Small intestine (tissue), 7 donors: Measurements from ENCODE around the gene MINDY2. TPM values are rescaled to one million over a fixed set of nuclear protein-coding genes. Genes with fewer than 3 reads are reported as not detected.
"Not testable (repeated sequence)": the region's sequence is repeated elsewhere in the genome, so short reads cannot be mapped to it uniquely, and the experiment has no call there.

Source experiments
- DNase-seq, 2 donors: peaks; one replicate each; pipeline versions ENCODE4 v3.0.0 to v3.0.0-alpha.2; 2013
- FAIRE-seq: peaks from 2 replicates; lab custom pipeline; 2012; peaks lifted over from hg19 to GRCh38; lab: Jason Lieb, UNC
- H3K27ac ChIP-seq, 3 donors: one replicate each; pipeline ENCODE4 v1.5.1; 2013; ENCODE audit warnings: low read length in 2 of 3, mild to moderate bottlenecking in 2 of 3, control low read depth in 1 of 3, inconsistent platforms in 1 of 3, low read depth in 1 of 3, moderate library complexity in 1 of 3
- H3K27me3 ChIP-seq, 3 donors: one replicate each; pipeline ENCODE4 v1.6.1; 2013; ENCODE audit warnings: low read length in 3 of 3, inconsistent platforms in 1 of 3; ENCODE audit not compliant: control insufficient read depth in 3 of 3, insufficient read depth in 3 of 3
- H3K36me3 ChIP-seq, 3 donors: one replicate each; pipeline ENCODE4 v1.6.1; 2013; ENCODE audit warnings: low read length in 3 of 3, inconsistent platforms in 1 of 3, low read depth in 1 of 3, mild to moderate bottlenecking in 1 of 3, moderate library complexity in 1 of 3; ENCODE audit not compliant: control insufficient read depth in 3 of 3, insufficient read depth in 2 of 3
- H3K4me1 ChIP-seq, 3 donors: one replicate each; pipeline ENCODE4 v1.6.1; 2013; ENCODE audit warnings: low read length in 2 of 3, inconsistent platforms in 1 of 3, low read depth in 1 of 3, mild to moderate bottlenecking in 1 of 3, moderate library complexity in 1 of 3; ENCODE audit not compliant: control insufficient read depth in 3 of 3, insufficient read depth in 2 of 3
- H3K4me3 ChIP-seq, 3 donors: one replicate each; pipeline ENCODE4 v1.5.1; 2013; ENCODE audit warnings: low read length in 3 of 3, control low read depth in 1 of 3, inconsistent platforms in 1 of 3, low read depth in 1 of 3, mild to moderate bottlenecking in 1 of 3, moderate library complexity in 1 of 3
- H3K9me3 ChIP-seq, 2 donors: one replicate each; pipeline ENCODE4 v1.6.1; 2013; ENCODE audit warnings: low read depth in 1 of 2, low read length in 1 of 2; ENCODE audit not compliant: control insufficient read depth in 2 of 2, insufficient read depth in 1 of 2
- WGBS, 3 donors: extraction: QIAGEN DNeasy Blood & Tissue Kit; methylation state at CpG; one replicate each; pipeline ENCODE4 v1.1.7; 2013; 5-methylcytosine and 5-hydroxymethylcytosine counted together
- polyA plus RNA-seq, 4 donors: library from polyadenylated mRNA; stranded (reverse) in 3 of 4; unstranded in 1 of 4; fragments of 200-250 nt in 3 of 4; fragments of 120-200 nt in 1 of 4; gene quantifications; one replicate each; pipeline versions ENCODE4 v1.2.1 to v1.2.3, GENCODE V29; 2013
- donor health status: healthy with polysubstance abuse.
- donor health status: control.
- donor health status: control.
- donor health status: Bipolar disorder and iron deficiency.
- donor health status: healthy.

Gene MINDY2
- polyA plus RNA-seq, 4 donors = 1.6 to 9.7 (median 3.0) TPM

DNA sequence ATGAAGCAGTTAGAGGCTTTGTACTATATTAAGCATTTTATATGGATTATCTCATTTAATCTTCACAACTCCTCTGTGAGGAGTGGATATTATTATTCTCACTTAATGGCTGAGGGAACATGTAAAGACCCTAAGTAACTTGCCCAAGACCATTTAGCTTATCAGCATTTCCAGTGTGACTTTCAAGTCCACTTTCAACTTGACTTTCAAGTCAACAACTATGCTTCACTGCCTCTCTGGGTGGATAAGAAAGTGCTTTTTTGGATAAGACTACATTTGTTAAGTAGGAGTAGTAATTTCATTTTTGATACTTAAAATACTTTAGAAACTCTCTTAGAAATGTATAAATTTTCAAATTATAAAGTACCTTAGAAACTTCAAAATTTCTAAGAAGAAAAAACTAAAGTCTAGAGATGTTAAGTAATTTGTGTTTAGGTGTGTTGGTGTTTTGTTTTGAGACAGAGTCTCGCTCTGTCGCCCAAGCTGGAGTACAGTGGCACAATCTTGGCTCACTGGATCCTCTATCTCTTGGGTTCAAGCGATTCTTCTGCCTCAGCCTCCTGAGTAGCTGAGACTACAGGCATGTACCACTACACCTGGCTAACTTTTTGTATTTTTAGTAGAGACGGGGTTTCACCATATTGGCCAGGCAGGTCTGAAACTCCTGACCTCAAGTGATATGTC, 71.8 kb downstream of the MINDY2 start:
- FAIRE-seq (no peak), DNase-seq (no peak)
- H3K27ac ChIP-seq = no peak overlapping the region
- H3K36me3 ChIP-seq = peaks cover 0 to 10% (median 2%) of the 10 kb centered on the region in 3 donors
- H3K4me3 ChIP-seq = no peak overlapping the region
- H3K9me3 ChIP-seq = no peaks in the 10 kb centered on the region
- WGBS, 3 donors = 88 to 97% (median 95%) methylated on average over 4 of the region's 4 CpGs
- H3K27me3 ChIP-seq = no peaks in the 10 kb centered on the region
- H3K4me1 ChIP-seq = no peaks in the 10 kb centered on the region

DNA sequence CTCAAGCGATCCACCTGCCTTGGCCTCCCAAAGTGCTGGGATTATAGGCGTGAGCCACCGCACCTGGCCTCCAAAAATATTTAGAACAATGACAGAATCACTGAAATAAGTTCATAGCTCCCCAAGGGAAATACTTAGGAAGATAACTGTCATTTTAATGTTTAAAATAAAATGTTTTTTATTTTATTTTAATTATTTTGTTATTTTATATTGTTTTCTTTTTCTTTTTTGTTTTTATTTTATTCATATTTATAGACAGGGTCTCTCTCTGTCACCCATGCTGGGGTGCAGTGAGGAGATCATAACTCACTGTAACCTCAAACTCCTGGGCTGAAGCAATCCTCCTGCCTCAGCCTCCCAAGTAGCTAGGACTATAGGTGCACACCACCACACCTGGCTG, 80.1 kb downstream of the MINDY2 start:
- H3K27ac ChIP-seq, H3K9me3 ChIP-seq, FAIRE-seq, H3K27me3 ChIP-seq, H3K4me3 ChIP-seq, H3K4me1 ChIP-seq, DNase-seq: not testable (repeated sequence)
- 98 to 99% (median 99%) methylated on average over 3 of the region's 3 CpGs for WGBS, 3 donors
- H3K36me3 ChIP-seq = peaks cover 0 to 28% (median 4%) of the 10 kb centered on the region in 3 donors

DNA sequence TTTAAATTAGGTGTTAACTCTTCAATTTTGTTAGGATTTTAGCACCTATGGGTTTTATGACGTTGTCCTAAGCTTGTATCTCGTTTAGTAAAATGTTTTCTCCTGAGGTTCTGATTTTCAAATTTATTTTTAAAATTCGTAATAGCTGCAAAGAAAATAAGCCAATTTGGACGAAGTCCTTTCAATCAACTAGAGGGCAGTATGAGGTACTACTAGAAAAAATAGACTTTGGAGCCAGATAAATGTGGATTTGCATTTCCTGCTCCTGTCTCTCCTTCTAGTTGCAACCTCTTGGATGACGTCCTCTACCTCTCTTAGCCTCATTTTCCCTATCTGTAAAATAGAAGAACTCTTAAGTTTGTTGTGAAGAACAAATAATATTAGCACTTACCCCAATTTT, 81.2 kb downstream of the MINDY2 start:
- H3K4me3 ChIP-seq = no peak overlapping the region
- no peaks in the 10 kb centered on the region for H3K4me1 ChIP-seq
- FAIRE-seq (peak; percentile 15), DNase-seq (peak; percentile 60 to 70)
- WGBS, 3 donors = 47 to 74% (median 61%) methylated on average over 5 of the region's 5 CpGs
- H3K27me3 ChIP-seq = no peaks in the 10 kb centered on the region
- H3K27ac ChIP-seq = no peak overlapping the region
- H3K9me3 ChIP-seq = no peaks in the 10 kb centered on the region
- peaks cover 0 to 31% (median 4%) of the 10 kb centered on the region in 3 donors for H3K36me3 ChIP-seq

DNA sequence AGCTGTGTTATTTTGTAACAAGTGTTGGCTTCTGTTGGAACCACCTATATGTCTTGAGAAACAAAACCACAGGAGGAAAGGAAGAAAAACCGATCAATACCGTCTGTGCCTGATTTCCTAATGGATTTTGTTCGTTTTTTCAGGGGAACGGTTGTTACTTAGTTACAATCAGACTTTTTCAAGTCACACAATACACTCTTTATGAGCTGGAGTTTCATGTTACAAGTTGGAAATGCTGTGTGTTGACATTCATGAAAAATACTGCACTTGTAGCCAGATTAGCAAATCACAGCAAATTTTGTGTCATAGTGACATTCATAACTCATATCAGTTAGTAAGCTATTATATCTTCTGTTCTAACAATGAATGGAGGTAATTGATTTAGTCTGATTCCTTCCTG, 83.5 kb downstream of the MINDY2 start:
- 86 to 91% (median 86%) methylated on average over 4 of the region's 4 CpGs for WGBS, 3 donors
- Histone ChIP-seq H3K27ac (peak overlapping the region in 1 of 3 donors; percentile 7), H3K4me3 (no peak overlapping the region), H3K4me1 (no peaks in the 10 kb centered on the region), H3K36me3 (peaks cover 0 to 25% (median 4%) of the 10 kb centered on the region in 3 donors), H3K9me3 (no peaks in the 10 kb centered on the region), H3K27me3 (no peaks in the 10 kb centered on the region)
- FAIRE-seq (no peak), DNase-seq (peak in 1 of 2 donors; percentile 44)

DNA sequence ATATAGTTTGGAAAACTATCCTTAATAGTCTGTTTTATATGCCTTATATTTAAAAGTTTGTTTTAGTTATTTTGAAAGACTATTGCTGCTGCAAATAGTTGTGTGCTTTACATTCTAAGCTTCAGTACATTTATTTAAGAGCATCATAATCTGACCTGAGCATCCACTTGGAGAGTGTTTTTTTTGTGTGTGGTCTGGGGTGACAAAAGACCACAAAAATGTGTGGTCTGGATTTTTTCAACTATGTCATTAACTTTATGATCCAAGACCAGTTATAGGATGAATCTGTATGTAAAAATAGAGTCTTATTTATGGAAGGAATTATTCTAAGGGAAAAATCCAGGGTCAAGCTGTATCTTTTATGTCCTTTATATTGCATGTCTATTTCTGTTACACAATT, 85.0 kb downstream of the MINDY2 start:
- H3K27ac ChIP-seq = no peak overlapping the region
- H3K27me3 ChIP-seq = no peaks in the 10 kb centered on the region
- H3K4me1 ChIP-seq = no peaks in the 10 kb centered on the region
- DNase-seq = no peak
- FAIRE-seq = no peak
- peaks cover 0 to 17% (median 3%) of the 10 kb centered on the region in 3 donors for H3K36me3 ChIP-seq
- H3K4me3 ChIP-seq = no peak overlapping the region
- no peaks in the 10 kb centered on the region for H3K9me3 ChIP-seq

DNA sequence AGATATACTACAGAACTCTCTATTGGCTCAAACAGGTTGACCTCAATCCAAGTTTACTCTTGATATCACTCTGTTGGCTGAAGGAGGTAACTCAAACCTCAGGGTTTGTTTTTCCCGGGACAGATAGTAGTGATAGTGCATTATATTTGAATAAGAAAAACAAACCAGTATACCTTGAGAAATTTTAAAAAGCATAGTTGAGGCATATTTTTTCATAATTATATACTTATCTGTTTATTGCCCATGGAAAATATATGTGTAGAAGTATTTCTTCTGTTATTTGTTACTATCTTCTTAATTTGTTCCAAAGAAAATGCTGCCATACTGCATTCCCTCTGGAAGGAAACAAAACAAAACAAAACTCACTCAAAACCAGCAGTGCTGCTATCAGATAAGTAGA, 85.5 kb downstream of the MINDY2 start:
- H3K27me3 ChIP-seq, H3K27ac ChIP-seq, H3K4me3 ChIP-seq, DNase-seq, H3K9me3 ChIP-seq, H3K4me1 ChIP-seq: not testable (repeated sequence)
- 64 to 72% (median 68%) methylated on average over 1 of the region's 1 CpG for WGBS, 3 donors
- H3K36me3 ChIP-seq = peaks cover 0 to 17% (median 3%) of the 10 kb centered on the region in 3 donors
- peak; percentile 85 for FAIRE-seq

DNA sequence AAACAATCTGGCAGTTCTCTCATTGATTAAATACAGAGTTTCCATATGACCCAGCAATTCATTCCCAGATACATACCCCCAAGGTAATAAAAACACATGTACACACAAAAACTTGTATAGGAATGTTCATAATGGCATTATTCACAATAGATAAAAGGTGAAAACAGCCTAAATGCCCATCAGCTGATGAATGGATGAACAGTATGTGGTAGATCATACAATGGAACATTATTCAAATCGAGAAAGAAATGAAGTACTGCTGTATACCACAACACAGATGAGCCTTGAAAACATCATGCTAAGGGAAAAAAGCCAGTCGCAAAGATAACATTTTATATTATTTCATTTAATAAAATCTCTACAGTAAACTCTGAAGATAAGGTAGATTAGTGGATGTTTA, 91.2 kb downstream of the MINDY2 start:
- Histone ChIP-seq H3K27me3 (no peaks in the 10 kb centered on the region), H3K9me3 (peaks cover 0 to 9% of the 10 kb centered on the region in 2 donors), H3K4me3 (no peak overlapping the region), H3K4me1 (peaks cover 0 to 12% (median 0%) of the 10 kb centered on the region in 3 donors), H3K27ac (no peak overlapping the region), H3K36me3 (peaks cover 0 to 11% (median 0%) of the 10 kb centered on the region in 3 donors)
- DNase-seq (no peak), FAIRE-seq (no peak)
- WGBS, 3 donors = 86 to 94% (median 87%) methylated on average over 2 of the region's 2 CpGs

DNA sequence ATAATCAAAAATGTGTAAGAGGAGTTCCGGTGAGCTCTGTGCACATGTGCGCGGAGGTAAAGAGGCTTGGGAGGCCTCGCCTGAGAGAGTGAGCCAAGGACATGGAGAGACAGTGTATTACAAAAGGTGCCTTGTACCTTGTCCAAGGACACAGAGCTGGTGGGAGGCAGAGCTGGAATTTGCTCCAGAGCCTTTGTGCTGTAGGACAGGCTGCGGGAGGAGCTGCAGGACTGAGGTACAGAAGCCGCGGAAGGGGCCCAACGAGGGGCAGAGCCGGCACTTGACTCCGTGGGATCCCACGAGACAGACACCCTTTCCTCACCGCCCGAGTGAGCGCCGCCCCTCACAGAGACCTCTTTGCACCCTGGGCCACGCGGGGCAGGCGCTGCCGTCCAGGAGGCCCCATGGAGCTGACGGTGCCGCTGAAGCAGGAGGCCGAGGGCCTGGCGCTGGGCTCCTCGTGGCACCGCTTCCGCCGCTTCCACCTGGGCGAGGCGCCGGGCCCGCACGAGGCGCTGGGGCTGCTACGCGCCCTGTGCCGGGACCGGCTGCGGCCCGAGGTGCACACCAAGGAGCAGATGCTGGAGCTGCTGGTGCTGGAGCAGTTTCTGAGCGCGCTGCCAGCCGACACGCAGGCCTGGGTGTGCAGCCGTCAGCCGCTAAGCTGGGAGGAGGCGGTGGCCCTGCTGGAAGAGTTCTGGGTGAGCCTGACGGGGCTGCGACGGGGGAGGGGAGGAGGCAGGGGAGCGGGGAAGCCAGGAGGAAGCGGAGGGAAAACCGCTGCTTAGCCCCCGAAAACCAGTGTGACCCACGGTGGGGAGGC, 93.7 kb downstream of the MINDY2 start:
- H3K4me3 ChIP-seq = peak overlapping the region in 2 of 3 donors; percentile 42 to 57
- WGBS, 3 donors = 16 to 19% (median 18%) methylated on average over 43 to 54 of the region's 54 CpGs
- H3K36me3 ChIP-seq = peaks cover 0 to 29% (median 0%) of the 10 kb centered on the region in 3 donors
- peaks cover 0 to 10% of the 10 kb centered on the region in 2 donors for H3K9me3 ChIP-seq
- DNase-seq (peak; percentile 76 to 96), FAIRE-seq (no peak)
- no peaks in the 10 kb centered on the region for H3K27me3 ChIP-seq
- H3K27ac ChIP-seq = peak overlapping the region; percentile 90 to 95 (median 93)
- peaks cover 0 to 12% (median 0%) of the 10 kb centered on the region in 3 donors for H3K4me1 ChIP-seq
